Fibroblast of mammary gland (primary cell): ENCODE measurements around the gene ASB3.

Experiments
- DNase-seq: peaks from one replicate; pipeline ENCODE4 v3.0.0-alpha.2; 2010; ENCODE audit warnings: low read depth
- H3K4me3 ChIP-seq: 2 replicates; pipeline ENCODE4 v1.5.1; 2011; ENCODE audit warnings: low read depth, mild to moderate bottlenecking, low read length, moderate library complexity; ENCODE audit not compliant: control insufficient read depth
- CTCF ChIP-seq: conservative IDR thresholded peaks from 2 replicates; pipeline ENCODE4 v1.5.1; 2011; ENCODE audit warnings: low read depth, low read length, inconsistent platforms; ENCODE audit not compliant: control insufficient read depth, insufficient read depth

ASB3 gene

GRCh38 chr2:53620981-53621380 is 165.8 kb downstream of the ASB3 start:
- DNase-seq, result no peak
- no peak overlapping the region for H3K4me3 ChIP-seq
- no peak for TF ChIP-seq CTCF
